OCI-LY3 (cell line): ENCODE results near the gene IL2RG.

Source experiments
- EZH2phosphoT487 ChIP-seq: fragments of 200-600 bp; shearing (Covaris generic); IDR thresholded peaks from 2 replicates; pipeline ENCODE4 v1.6.1; 2018; ENCODE audit warnings: antibody characterized with exemption, mixed run types, low read depth
- TF ChIP-seq, protein P1 (sequence below): fragments of 200-600, 300-600 bp; sonication (generic); IDR thresholded peaks from 2 replicates; pipeline ENCODE4 v1.5.1; 2014; ENCODE audit warnings: antibody characterized with exemption, low read length, low read depth

DNA sequence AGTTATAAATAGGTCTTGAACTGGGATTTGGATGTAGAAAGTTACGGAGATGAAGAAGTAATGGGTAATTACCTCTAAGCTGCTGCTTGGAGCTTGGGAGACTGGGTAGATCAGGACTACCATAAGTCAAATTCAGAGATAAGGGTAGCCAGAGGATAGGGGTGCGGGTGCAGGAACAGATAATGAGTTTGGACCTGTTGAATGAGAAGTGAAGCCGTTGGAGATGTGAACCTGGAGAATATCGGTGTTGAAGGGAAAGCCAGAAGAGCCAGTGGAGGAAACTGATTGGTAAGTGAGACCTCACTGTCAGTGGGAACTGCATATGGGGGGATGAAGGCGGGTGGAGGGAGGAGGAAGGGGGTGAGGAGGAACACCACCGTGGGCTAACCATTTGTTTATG lies 16.3 kb downstream of the IL2RG start:
- TF ChIP-seq, protein P1, sequence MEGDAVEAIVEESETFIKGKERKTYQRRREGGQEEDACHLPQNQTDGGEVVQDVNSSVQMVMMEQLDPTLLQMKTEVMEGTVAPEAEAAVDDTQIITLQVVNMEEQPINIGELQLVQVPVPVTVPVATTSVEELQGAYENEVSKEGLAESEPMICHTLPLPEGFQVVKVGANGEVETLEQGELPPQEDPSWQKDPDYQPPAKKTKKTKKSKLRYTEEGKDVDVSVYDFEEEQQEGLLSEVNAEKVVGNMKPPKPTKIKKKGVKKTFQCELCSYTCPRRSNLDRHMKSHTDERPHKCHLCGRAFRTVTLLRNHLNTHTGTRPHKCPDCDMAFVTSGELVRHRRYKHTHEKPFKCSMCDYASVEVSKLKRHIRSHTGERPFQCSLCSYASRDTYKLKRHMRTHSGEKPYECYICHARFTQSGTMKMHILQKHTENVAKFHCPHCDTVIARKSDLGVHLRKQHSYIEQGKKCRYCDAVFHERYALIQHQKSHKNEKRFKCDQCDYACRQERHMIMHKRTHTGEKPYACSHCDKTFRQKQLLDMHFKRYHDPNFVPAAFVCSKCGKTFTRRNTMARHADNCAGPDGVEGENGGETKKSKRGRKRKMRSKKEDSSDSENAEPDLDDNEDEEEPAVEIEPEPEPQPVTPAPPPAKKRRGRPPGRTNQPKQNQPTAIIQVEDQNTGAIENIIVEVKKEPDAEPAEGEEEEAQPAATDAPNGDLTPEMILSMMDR: no peak
- no peak for TF ChIP-seq EZH2phosphoT487
